SJSA1 (cell line): ENCODE data around the gene PIGK. TPM values are rescaled to one million over a fixed set of nuclear protein-coding genes. Genes with fewer than 3 reads are reported as not detected.

Source experiments
- DNase-seq, 2 experiments: peaks; one replicate each; pipeline ENCODE4 v3.0.0-alpha.2; 2015 to 2020; ENCODE audit warnings: low spot score in 2 of 2, low read depth in 1 of 2
- H3K27ac ChIP-seq: fragments of 250-450 bp; sonication (Bioruptor Pico); 2 replicates; pipeline ENCODE4 v1.5.1; 2020; ENCODE audit warnings: mild to moderate bottlenecking, moderate library complexity
- H3K27me3 ChIP-seq: fragments of 250-450 bp; sonication (Bioruptor Pico); replicated peaks from 2 replicates; pipeline ENCODE4 v1.5.1; 2020; ENCODE audit warnings: mild to moderate bottlenecking, moderate library complexity
- H3K36me3 ChIP-seq: fragments of 250-450 bp; sonication (Bioruptor Pico); 2 replicates; pipeline ENCODE4 v1.5.1; 2020; ENCODE audit warnings: mild to moderate bottlenecking
- H3K4me1 ChIP-seq: fragments of 250-450 bp; sonication (Bioruptor Pico); replicated peaks from 2 replicates; pipeline ENCODE4 v1.6.1; 2021; ENCODE audit warnings: mild to moderate bottlenecking
- H3K4me3 ChIP-seq: fragments of 250-450 bp; sonication (Bioruptor Pico); 2 replicates; pipeline ENCODE4 v1.5.1; 2020; ENCODE audit warnings: mild to moderate bottlenecking
- H3K9me3 ChIP-seq: fragments of 250-450 bp; sonication (Bioruptor Pico); replicated peaks from 2 replicates; pipeline ENCODE4 v1.5.1; 2020; ENCODE audit warnings: mild to moderate bottlenecking
- total RNA-seq: library from RNA; depleted of rRNA; stranded (reverse); fragments of >200 nt; shearing (Covaris generic); gene quantifications from 2 replicates; pipeline ENCODE4 v1.2.3, GENCODE V29; 2014

PIGK gene
- total RNA-seq, 1 experiment from 2014 or later = 70.4 TPM

DNA sequence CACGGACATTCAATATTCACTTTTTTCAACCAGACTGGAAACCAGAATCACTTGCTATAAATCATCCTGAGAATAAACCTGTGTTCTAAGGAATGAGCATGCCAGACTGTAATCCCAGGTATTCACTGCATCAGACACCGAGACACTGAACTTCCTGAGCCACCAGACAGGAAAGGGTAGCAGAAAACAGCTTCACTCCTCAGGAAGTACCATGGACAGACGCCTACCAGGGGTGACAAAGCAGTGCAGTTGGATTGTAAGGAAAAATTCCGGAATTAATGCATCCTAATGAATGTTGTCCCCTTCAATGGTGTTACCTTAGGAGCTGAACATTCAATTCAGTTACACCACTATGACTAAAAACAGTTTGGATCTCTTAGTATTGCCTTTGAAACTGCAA, 156.1 kb downstream of the PIGK start:
- H3K9me3 ChIP-seq = no peaks in the 10 kb centered on the region
- no peak for DNase-seq
- no peak overlapping the region for H3K4me3 ChIP-seq
- H3K27ac ChIP-seq = no peak overlapping the region
- no peaks in the 10 kb centered on the region for H3K36me3 ChIP-seq
- peaks cover 9% of the 10 kb centered on the region for H3K27me3 ChIP-seq
- H3K4me1 ChIP-seq = no peaks in the 10 kb centered on the region

DNA sequence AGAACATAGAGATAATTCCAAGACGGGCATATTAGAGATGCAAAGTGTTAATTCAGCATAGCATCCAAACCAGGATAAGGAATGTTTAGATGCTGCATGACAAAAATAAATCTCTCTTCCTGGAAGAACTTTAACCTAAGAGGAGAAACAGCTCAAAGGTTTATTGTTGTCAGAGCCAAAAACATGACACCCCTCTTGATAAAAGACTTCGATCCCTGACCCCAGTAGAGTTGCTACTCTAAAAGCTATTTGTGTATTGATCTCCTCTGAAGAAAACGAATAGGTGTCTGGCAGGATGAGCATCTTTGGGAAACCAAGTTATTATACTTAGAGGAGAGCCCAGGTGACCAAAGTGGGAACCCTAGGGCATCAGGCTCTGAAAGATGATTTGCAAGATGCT, 158.1 kb downstream of the PIGK start:
- no peak for DNase-seq
- no peak overlapping the region for H3K27ac ChIP-seq
- no peaks in the 10 kb centered on the region for H3K4me1 ChIP-seq
- no peak overlapping the region for H3K4me3 ChIP-seq
- H3K36me3 ChIP-seq = no peaks in the 10 kb centered on the region
- H3K27me3 ChIP-seq = peaks cover 9% of the 10 kb centered on the region
- H3K9me3 ChIP-seq = no peaks in the 10 kb centered on the region

DNA sequence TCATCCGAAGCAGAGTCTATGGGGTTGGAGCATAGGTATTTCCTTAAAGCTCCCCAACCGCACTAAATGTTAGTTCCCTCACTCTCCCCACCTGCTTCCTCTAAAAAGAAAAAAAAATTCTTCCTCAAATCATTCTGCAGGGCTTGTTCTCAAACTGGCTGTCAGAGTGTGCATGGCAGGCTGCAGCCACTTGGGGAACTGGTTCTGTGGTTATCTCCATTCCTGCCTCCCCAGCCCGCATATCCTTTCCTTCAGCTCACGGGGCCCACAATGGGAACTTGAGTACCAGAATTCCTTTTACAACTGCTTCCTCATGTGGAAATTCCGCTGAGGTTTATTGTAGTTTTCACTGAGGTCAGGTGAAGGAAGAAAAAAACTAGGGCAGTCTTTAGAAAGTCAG, 159.2 kb downstream of the PIGK start:
- Histone ChIP-seq H3K4me3 (no peak overlapping the region), H3K4me1 (no peaks in the 10 kb centered on the region), H3K9me3 (no peaks in the 10 kb centered on the region), H3K27me3 (peaks cover 9% of the 10 kb centered on the region), H3K27ac (no peak overlapping the region), H3K36me3 (no peaks in the 10 kb centered on the region)
- no peak for DNase-seq

DNA sequence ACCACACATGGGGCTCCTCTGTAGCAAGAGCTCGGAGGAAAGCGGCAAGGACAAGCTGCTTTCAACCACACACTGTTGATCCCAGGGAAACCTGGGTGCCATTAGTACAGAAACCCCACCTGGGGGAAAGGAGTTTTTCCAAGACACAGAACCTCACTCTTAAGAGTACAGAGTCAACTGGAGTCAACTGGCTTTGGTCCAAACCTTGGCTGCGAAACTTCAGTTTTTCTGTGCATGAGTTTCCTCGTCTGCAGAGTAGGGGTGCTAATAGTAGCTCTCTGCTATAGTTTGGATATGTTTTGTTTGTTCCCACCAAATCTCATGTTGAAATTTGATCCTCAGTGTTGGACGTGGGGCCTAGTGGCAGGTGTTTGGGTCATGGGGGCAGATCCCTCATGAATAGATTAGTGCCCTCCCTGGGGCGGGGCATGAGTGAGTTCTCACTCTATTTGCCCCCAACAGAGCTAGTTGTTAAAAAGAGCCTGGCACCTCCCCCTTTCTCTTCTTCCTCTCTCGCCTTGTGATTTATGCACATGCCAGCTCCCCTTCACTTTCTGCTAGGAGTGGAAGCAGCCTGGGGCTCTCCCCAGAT, 161.1 kb downstream of the PIGK start:
- H3K4me1 ChIP-seq = no peaks in the 10 kb centered on the region
- H3K36me3 ChIP-seq = no peaks in the 10 kb centered on the region
- peaks cover 9% of the 10 kb centered on the region for H3K27me3 ChIP-seq
- DNase-seq = no peak
- no peak overlapping the region for H3K4me3 ChIP-seq
- H3K27ac ChIP-seq = no peak overlapping the region
- no peaks in the 10 kb centered on the region for H3K9me3 ChIP-seq

DNA sequence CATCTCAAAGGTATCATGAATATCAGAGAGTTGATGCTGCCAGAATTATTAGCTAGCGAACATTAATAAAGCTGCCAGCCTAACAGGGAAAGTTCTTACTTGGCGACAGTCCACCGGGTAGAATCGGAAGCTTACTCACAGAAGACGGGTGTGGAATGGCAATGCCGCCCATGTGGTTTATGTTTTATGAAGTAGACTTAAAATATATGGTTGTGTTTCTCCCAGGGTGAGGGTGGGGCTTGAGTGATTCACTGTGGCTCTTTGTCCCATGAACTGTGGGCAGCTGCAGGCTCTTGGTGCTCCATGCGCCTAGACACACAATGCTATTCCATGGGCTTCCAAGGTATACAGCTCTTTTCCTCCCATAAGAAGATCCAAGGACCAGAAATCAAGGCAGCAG, 162.7 kb downstream of the PIGK start:
- DNase-seq = no peak
- Histone ChIP-seq H3K9me3 (no peaks in the 10 kb centered on the region), H3K36me3 (no peaks in the 10 kb centered on the region), H3K27me3 (peaks cover 9% of the 10 kb centered on the region), H3K4me3 (no peak overlapping the region), H3K4me1 (no peaks in the 10 kb centered on the region), H3K27ac (no peak overlapping the region)

DNA sequence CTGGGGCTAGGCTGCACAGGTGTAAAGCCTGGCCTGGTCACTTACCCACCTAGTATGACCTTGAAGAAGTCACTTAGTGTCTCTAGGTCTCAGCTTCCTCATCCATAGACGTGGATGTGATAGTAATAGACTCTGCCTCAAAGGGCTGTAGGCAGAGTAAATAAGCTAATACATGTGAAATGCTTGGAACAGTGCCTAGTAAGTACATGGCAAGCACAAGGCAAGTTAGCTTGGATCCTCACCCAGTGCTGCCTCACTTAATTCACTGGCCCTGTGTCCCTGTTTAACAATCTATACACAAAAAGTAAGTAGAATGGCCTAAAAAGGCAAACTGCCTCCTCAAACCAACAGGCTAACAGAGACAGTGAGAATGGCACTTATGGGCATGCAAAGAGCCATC, 167.8 kb downstream of the PIGK start:
- no peaks in the 10 kb centered on the region for H3K9me3 ChIP-seq
- H3K27ac ChIP-seq = no peak overlapping the region
- no peaks in the 10 kb centered on the region; the same call in 1 of the 2 replicates for H3K27me3 ChIP-seq
- no peak overlapping the region for H3K4me3 ChIP-seq
- no peaks in the 10 kb centered on the region for H3K4me1 ChIP-seq
- H3K36me3 ChIP-seq = no peaks in the 10 kb centered on the region
- no peak for DNase-seq

DNA sequence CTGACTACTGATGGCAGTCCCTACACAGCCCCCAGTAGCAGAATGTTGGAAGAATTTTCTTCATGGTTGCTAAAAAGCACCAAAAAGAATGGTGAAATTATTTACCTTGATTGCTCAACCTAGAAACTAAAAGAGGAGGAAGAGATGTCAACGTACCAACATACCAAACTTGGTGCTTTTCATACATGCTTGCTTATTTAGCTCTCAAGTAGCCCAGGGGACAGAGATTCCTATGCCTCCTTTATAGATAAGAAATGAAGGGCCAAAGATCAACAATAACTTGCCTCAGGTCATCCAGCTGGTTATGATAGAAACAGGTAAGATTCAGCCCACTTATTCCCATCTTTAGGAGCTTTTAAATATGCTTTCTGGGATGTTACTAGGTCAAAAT, 170.6 kb downstream of the PIGK start:
- H3K27ac ChIP-seq = no peak overlapping the region
- no peak for DNase-seq
- H3K4me3 ChIP-seq = no peak overlapping the region
- no peaks in the 10 kb centered on the region for H3K36me3 ChIP-seq
- no peaks in the 10 kb centered on the region for H3K9me3 ChIP-seq
- H3K27me3 ChIP-seq = no peaks in the 10 kb centered on the region; the same call in 1 of the 2 replicates
- H3K4me1 ChIP-seq = no peaks in the 10 kb centered on the region

DNA sequence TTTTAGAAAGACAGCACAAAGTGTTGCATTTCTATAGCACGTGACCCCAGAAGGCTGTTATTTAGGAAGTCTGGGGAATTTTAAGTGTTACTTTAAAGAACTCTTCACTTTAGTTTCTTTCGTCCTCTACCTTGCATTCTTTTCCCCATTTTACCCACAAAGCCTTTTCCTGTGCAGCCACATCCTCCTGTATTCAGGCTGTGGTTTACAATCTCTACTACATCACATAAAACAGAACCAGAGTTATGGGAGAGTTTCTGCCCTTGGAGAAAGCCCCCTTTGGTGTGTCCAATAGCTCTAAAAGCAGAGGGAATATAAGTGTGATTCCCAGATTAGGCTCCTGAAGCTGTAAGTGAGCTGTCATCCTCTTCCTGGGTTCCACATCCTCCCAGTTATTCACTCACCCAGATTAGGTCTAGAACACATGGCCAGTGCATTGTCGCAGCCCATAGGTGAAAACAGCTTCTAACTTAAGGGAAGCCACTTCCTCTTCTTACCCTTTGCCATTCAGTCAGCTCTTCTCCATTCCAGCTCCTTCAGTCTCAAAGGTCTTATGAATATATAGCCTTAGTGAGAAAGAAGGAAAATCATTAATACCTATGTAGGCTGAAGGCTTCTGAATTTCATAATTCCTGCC, 171.1 kb downstream of the PIGK start:
- DNase-seq = no peak
- Histone ChIP-seq H3K27ac (no peak overlapping the region), H3K36me3 (no peaks in the 10 kb centered on the region), H3K4me1 (no peaks in the 10 kb centered on the region), H3K9me3 (no peaks in the 10 kb centered on the region), H3K4me3 (no peak overlapping the region), H3K27me3 (no peaks in the 10 kb centered on the region; the same call in 1 of the 2 replicates)

DNA sequence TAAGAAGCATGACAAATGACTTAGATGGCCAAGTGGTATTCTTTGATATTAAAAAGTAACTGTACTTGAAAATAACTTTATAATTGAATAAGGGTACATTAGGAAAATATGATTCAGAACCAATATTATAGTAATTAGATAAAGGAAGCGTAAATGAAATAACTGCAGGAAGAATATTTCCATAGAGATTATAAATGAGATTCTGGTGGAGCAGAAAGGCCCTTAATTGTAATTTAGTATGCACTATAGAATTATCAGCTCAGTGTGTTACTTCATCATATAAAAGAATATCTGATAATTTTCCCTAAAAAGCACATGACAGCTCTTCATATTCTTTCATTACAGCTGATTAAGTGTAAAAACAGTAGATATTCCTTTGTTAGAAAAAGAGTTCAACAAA, 171.7 kb downstream of the PIGK start:
- DNase-seq = no peak
- Histone ChIP-seq H3K4me1 (no peaks in the 10 kb centered on the region), H3K9me3 (no peaks in the 10 kb centered on the region), H3K36me3 (no peaks in the 10 kb centered on the region), H3K4me3 (no peak overlapping the region), H3K27ac (no peak overlapping the region), H3K27me3 (no peaks in the 10 kb centered on the region; the same call in 1 of the 2 replicates)

DNA sequence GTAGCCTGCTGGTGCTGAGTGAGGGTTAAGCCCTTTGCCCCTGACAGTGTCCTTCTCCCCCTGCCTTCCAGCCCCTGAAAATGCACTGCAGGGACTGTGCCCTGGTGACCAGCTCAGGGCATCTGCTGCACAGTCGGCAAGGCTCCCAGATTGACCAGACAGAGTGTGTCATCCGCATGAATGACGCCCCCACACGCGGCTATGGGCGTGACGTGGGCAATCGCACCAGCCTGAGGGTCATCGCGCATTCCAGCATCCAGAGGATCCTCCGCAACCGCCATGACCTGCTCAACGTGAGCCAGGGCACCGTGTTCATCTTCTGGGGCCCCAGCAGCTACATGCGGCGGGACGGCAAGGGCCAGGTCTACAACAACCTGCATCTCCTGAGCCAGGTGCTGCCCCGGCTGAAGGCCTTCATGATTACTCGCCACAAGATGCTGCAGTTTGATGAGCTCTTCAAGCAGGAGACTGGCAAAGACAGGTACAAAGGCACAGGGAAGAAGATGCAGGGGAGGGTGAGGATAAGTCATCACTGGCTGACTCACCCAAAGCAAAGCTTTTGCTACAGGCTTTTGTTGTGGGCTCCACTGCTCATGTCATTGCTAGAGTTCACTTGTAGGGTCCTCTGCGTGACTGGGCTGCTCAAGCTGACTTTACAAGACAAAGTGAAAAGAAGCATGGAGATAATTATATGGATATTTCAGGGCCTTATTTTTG, 174.9 kb downstream of the PIGK start:
- Histone ChIP-seq H3K27me3 (no peaks in the 10 kb centered on the region), H3K27ac (no peak overlapping the region), H3K4me1 (peaks cover 12% of the 10 kb centered on the region), H3K4me3 (no peak overlapping the region), H3K36me3 (no peaks in the 10 kb centered on the region), H3K9me3 (no peaks in the 10 kb centered on the region)
- DNase-seq = no peak

DNA sequence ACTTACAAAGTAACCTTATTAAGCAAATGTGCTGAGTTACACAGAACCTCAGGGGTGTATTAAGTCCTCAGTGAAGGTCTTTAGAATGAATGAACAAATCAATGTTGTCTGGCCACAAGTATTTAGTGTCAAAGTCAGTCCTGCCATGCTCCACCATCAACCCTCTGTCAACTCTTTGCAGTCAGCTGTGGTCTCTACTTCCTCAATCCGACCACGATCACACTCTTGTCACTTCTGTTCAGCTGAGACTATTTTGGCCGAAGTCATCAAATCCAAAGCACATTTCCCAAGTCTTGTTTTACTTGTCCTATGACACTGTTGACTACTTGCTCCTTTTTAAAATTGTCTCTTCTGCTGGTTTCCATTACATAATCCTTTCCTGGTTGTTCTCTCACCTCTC, 178.4 kb downstream of the PIGK start:
- H3K4me3 ChIP-seq = no peak overlapping the region
- H3K9me3 ChIP-seq = 0 out of 2 replicates have a peak, but pooled peaks cover 3% of the 10 kb centered on the region
- no peaks in the 10 kb centered on the region for H3K36me3 ChIP-seq
- peaks cover 16% of the 10 kb centered on the region for H3K4me1 ChIP-seq
- peak overlapping the region; percentile 58; the same call in 1 of the 2 replicates for H3K27ac ChIP-seq
- no peak for DNase-seq
- H3K27me3 ChIP-seq = 0 out of 2 replicates have a peak, but pooled peaks cover 3% of the 10 kb centered on the region

DNA sequence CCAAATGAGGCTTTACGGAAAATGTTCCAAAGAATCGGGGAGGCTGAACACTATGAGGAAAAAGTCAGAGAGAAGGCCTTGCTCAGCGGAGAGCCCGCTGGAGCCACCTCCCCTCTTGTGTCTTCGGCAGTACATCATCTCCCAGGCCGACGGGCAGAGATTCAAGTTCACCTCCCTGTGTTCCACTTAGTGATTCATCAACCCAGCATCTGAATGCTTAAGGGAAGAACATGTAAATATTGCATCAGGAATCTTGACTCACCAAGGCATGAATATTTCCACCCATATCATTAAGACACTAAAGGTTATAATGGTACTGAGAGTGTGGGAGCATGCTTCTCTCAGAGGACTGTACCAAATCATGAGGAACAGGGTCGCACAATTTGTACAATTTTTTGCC, 179.5 kb downstream of the PIGK start:
- Histone ChIP-seq H3K9me3 (0 out of 2 replicates have a peak, but pooled peaks cover 3% of the 10 kb centered on the region), H3K4me1 (peaks cover 16% of the 10 kb centered on the region), H3K4me3 (no peak overlapping the region), H3K27me3 (0 out of 2 replicates have a peak, but pooled peaks cover 3% of the 10 kb centered on the region), H3K36me3 (no peaks in the 10 kb centered on the region), H3K27ac (peak overlapping the region; percentile 58)
- DNase-seq = peak; percentile 76 to 84

GRCh38 chr1:77039111-77039510, 180.1 kb downstream of the PIGK start:
- no peak for DNase-seq
- Histone ChIP-seq H3K36me3 (no peaks in the 10 kb centered on the region), H3K27ac (no peak overlapping the region), H3K4me1 (peaks cover 16% of the 10 kb centered on the region), H3K9me3 (0 out of 2 replicates have a peak, but pooled peaks cover 3% of the 10 kb centered on the region), H3K4me3 (no peak overlapping the region), H3K27me3 (0 out of 2 replicates have a peak, but pooled peaks cover 3% of the 10 kb centered on the region)
